Endothelial cell of umbilical vein (primary cell): Measurements from ENCODE around the gene CCDC60. TPM values are rescaled to one million over a fixed set of nuclear protein-coding genes. Genes with fewer than 3 reads are reported as not detected.

ENCODE experiments used
- BruUV-seq: library from RNA; stranded (reverse); fragments of 400-500 nt; replicated peaks from 2 replicates; lab custom pipeline; 2021; lab: Mats Ljungman, UMichigan
- CTCF ChIA-PET: fragments of 300-600, 350-600 bp; sonication (Branson Sonifier 250); formaldehyde crosslinking; loops from one replicate; lab custom pipeline; 2021; ENCODE audit warnings: antibody characterized with exemption, inconsistent platforms; lab: Charles Lee
- POLR2A ChIA-PET: fragments of 300-600, 350-600 bp; sonication (Branson Sonifier 250); formaldehyde crosslinking; loops from one replicate; lab custom pipeline; 2021; ENCODE audit warnings: antibody characterized with exemption, inconsistent platforms; lab: Charles Lee
- DNase-seq: peaks from one replicate; pipeline ENCODE4 v3.0.0-alpha.2; 2011; ENCODE audit warnings: low read depth, low spot score
- FAIRE-seq: peaks from 2 replicates; lab custom pipeline; 2011; peaks lifted over from hg19 to GRCh38; lab: Jason Lieb, UNC
- H2AFZ ChIP-seq: 2 replicates; pipeline ENCODE4 v1.6.0; 2012; ENCODE audit warnings: low read depth, low read length, control low read depth, inconsistent platforms
- H3K27ac ChIP-seq: 2 replicates; pipeline ENCODE4 v1.5.1; 2011; ENCODE audit warnings: low read depth, mild to moderate bottlenecking, control low read depth, low read length, moderate library complexity; ENCODE audit not compliant: insufficient read depth
- H3K27me3 ChIP-seq, 2 experiments: 2 replicates each; pipeline versions ENCODE4 v1.6.0 to v1.6.1; 2011; ENCODE audit warnings: low read length in 2 of 2, mixed read lengths in 1 of 2; ENCODE audit not compliant: control insufficient read depth in 2 of 2, insufficient read depth in 2 of 2
- H3K36me3 ChIP-seq, 2 experiments: 2 replicates in 1 of 2; 3 replicates in 1 of 2; pipeline ENCODE4 v1.5.1; 2011; ENCODE audit warnings: low read length in 2 of 2, mild to moderate bottlenecking in 1 of 2, moderate library complexity in 1 of 2; ENCODE audit not compliant: control insufficient read depth in 2 of 2, insufficient read depth in 2 of 2; ENCODE audit errors: extremely low read depth in 1 of 2
- H3K4me1 ChIP-seq: 3 replicates; pipeline ENCODE4 v1.5.1; 2011; ENCODE audit warnings: mild to moderate bottlenecking, low read length; ENCODE audit not compliant: control insufficient read depth, insufficient read depth; ENCODE audit errors: extremely low read depth
- H3K4me2 ChIP-seq: 2 replicates; pipeline ENCODE4 v1.6.1; 2011; ENCODE audit warnings: low read length, control low read depth, mixed read lengths; ENCODE audit not compliant: insufficient read depth
- H3K4me3 ChIP-seq, 3 experiments: fragments of 200-600 bp in 1 of 3; sonication (generic), shearing (Covaris generic) in 1 of 3; replicated peaks in 1 of 3; 2 replicates each; pipeline ENCODE4 v1.5.1; 2011 to 2016; ENCODE audit warnings: control low read depth in 3 of 3, low read length in 3 of 3, mild to moderate bottlenecking in 2 of 3, inconsistent platforms in 1 of 3, low read depth in 1 of 3, moderate library complexity in 1 of 3; ENCODE audit not compliant: insufficient read depth in 1 of 3
- H3K79me2 ChIP-seq: 2 replicates; pipeline ENCODE4 v1.6.0; 2012; ENCODE audit warnings: low read length, inconsistent platforms; ENCODE audit not compliant: control insufficient read depth, insufficient read depth
- H3K9ac ChIP-seq: replicated peaks from 2 replicates; pipeline ENCODE3; 2011; ENCODE audit warnings: low read length, control low read depth; ENCODE audit not compliant: insufficient read depth; ENCODE audit errors: extremely low read depth
- H3K9me1 ChIP-seq: replicated peaks from 3 replicates; pipeline ENCODE4 v1.6.0; 2011; ENCODE audit warnings: mild to moderate bottlenecking, low read length; ENCODE audit not compliant: control insufficient read depth, insufficient read depth; ENCODE audit errors: extremely low read depth
- H3K9me3 ChIP-seq: replicated peaks from 2 replicates; pipeline ENCODE4 v1.5.1; 2012; ENCODE audit warnings: low read length, inconsistent platforms; ENCODE audit not compliant: control insufficient read depth, insufficient read depth
- H4K20me1 ChIP-seq: replicated peaks from 2 replicates; pipeline ENCODE3; 2011; ENCODE audit warnings: mild to moderate bottlenecking, low read length; ENCODE audit not compliant: control insufficient read depth, insufficient read depth; ENCODE audit errors: extremely low read depth
- CTCF ChIP-seq, 2 donors: IDR thresholded peaks; 1 replicate in 1 of 2; 2 replicates in 1 of 2; pipeline ENCODE4 v1.5.1; 2011; ENCODE audit warnings: low read length in 2 of 2, mild to moderate bottlenecking in 2 of 2, moderate library complexity in 2 of 2, control low read depth in 1 of 2, inconsistent platforms in 1 of 2, low read depth in 1 of 2; ENCODE audit not compliant: insufficient read depth in 1 of 2; ENCODE audit errors: extremely low read depth in 1 of 2
- EZH2 ChIP-seq: IDR thresholded peaks from 2 replicates; pipeline ENCODE4 v1.6.1; 2012; ENCODE audit warnings: borderline replicate concordance, low read depth, mild to moderate bottlenecking, moderate library complexity, low read length, inconsistent platforms; ENCODE audit not compliant: severe bottlenecking
- FOS ChIP-seq: IDR thresholded peaks from 2 replicates; pipeline ENCODE4 v1.6.1; 2011; ENCODE audit warnings: mild to moderate bottlenecking, low read length, moderate library complexity, borderline replicate concordance; ENCODE audit not compliant: insufficient read depth
- GATA2 ChIP-seq: IDR thresholded peaks from 2 replicates; pipeline ENCODE4 v1.7.0; 2011; ENCODE audit warnings: low read depth, mild to moderate bottlenecking, moderate library complexity, mixed read lengths, low read length; ENCODE audit not compliant: insufficient read length, insufficient read depth
- JUN ChIP-seq: IDR thresholded peaks from 2 replicates; pipeline ENCODE4 v1.6.1; 2011; ENCODE audit warnings: borderline replicate concordance, low read depth; ENCODE audit not compliant: insufficient read length, insufficient read depth
- MAX ChIP-seq: IDR thresholded peaks from 2 replicates; pipeline ENCODE4 v1.6.1; 2011; ENCODE audit not compliant: insufficient read depth, insufficient read length
- MYC ChIP-seq: IDR thresholded peaks from one replicate; pipeline ENCODE4 v1.6.1; 2011; ENCODE audit warnings: mild to moderate bottlenecking, low read depth, low read length
- POLR2A ChIP-seq: IDR thresholded peaks from 2 replicates; pipeline ENCODE4 v1.6.1; 2012; ENCODE audit warnings: low read depth, mild to moderate bottlenecking, control low read depth, low read length
- POLR2AphosphoS5 ChIP-seq: IDR thresholded peaks from 2 replicates; pipeline ENCODE4 v1.6.1; 2012; ENCODE audit warnings: low read depth, mild to moderate bottlenecking, control low read depth, low read length, moderate library complexity; ENCODE audit not compliant: insufficient read depth
- dilution Hi-C: fragments of 300-500 bp; cut with MboI; formaldehyde crosslinking; loops from one replicate; pipeline ENCODE4 v1.15.0; 2019; ENCODE audit warnings: low sequenced_read_pairs; ENCODE audit not compliant: extremely low pct_ligation_motif_present
- intact Hi-C: fragments of 100-400 bp; cut with micrococcal nuclease; formaldehyde crosslinking; loops from one replicate; pipeline ENCODE4 v1.10.0; 2022
- polyA plus RNA-seq, 4 experiments: library from polyadenylated mRNA; depleted of rRNA in 3 of 4; stranded (reverse) in 3 of 4; unstranded in 1 of 4; fragments of >200 nt; gene quantifications; 2 replicates each; pipeline versions ENCODE4 v1.2.1 to v1.2.3, GENCODE V29; 2011 to 2012; ENCODE audit warnings: missing spikeins in 1 of 4
- total RNA-seq: library from RNA; stranded (reverse); gene quantifications from 2 replicates; pipeline ENCODE4 v1.2.3, GENCODE V29; 2021

Gene CCDC60
- total and polyA plus RNA-seq, 2 donors (not counting 3 experiments of a cell fraction or from before 2014, with no cell fraction given) = not detected

- no TSS peak for BruUV-seq
- no peak for FAIRE-seq
- no peak overlapping the region for H3K27ac ChIP-seq
- H3K4me2 ChIP-seq = no peak overlapping the region
- no peaks in the 10 kb centered on the region for H3K27me3 ChIP-seq
- no peaks in the 10 kb centered on the region for H3K79me2 ChIP-seq
- no peaks in the 10 kb centered on the region for H4K20me1 ChIP-seq
- H3K36me3 ChIP-seq = no peaks in the 10 kb centered on the region
- no peak overlapping the region for H3K4me3 ChIP-seq
- no peak for TF ChIP-seq POLR2A
- no peak for TF ChIP-seq GATA2
- TF ChIP-seq EZH2 = no peak
- no peak for TF ChIP-seq MYC
- no peak for TF ChIP-seq FOS
- no peak for TF ChIP-seq CTCF (IDR thresholded peaks at IDR 0.05; ENCODE audit: extremely low read depth in 1 of 2, insufficient read depth in 1 of 2, low read depth in 1 of 2, low read length in 2 of 2)
- TF ChIP-seq POLR2AphosphoS5 = no peak
- TF ChIP-seq JUN = no peak
- no peak for TF ChIP-seq MAX
- POLR2A ChIA-PET = no interaction called here
- no peak overlapping the region for H3K9ac ChIP-seq
- intact Hi-C loops = no loop called here
- DNase-seq = no peak
- no peaks in the 10 kb centered on the region for H3K4me1 ChIP-seq
- CTCF ChIA-PET = no interaction called here
- dilution Hi-C loops = no loop called here
- H3K9me1 ChIP-seq = no peaks in the 10 kb centered on the region
- peaks cover 2% of the 10 kb centered on the region for H3K9me3 ChIP-seq
- no peak overlapping the region for H2AFZ ChIP-seq
Measured at GRCh38 chr12:119314290-119314689, 20.2 kb upstream of the CCDC60 start.
